IPS DF 6.9 (cell line): ENCODE results near the gene KIAA0232.

Source experiments
- DNase-seq: peaks from one replicate; pipeline ENCODE4 v3.0.0-alpha.2; 2013; ENCODE audit warnings: low read depth, low spot score
- H3K27ac ChIP-seq: one replicate; pipeline ENCODE4 v1.5.1; 2013; ENCODE audit warnings: low read length, control low read depth
- H3K27me3 ChIP-seq: 2 replicates; pipeline ENCODE4 v1.6.1; 2013; ENCODE audit warnings: mild to moderate bottlenecking, low read length; ENCODE audit not compliant: control insufficient read depth, insufficient read depth
- H3K36me3 ChIP-seq: 2 replicates; pipeline ENCODE4 v1.6.1; 2013; ENCODE audit warnings: low read length; ENCODE audit not compliant: control insufficient read depth, insufficient read depth
- H3K4me1 ChIP-seq: 2 replicates; pipeline ENCODE4 v1.6.1; 2013; ENCODE audit warnings: low read length; ENCODE audit not compliant: control insufficient read depth, insufficient read depth
- H3K4me3 ChIP-seq: 2 replicates; pipeline ENCODE4 v1.5.1; 2013; ENCODE audit warnings: mild to moderate bottlenecking, low read length
- H3K9me3 ChIP-seq: 2 replicates; pipeline ENCODE4 v1.6.1; 2013; ENCODE audit warnings: low read length, inconsistent platforms; ENCODE audit not compliant: control insufficient read depth, insufficient read depth
- WGBS: extraction: QIAGEN DNeasy Blood & Tissue Kit; methylation state at CpG from one replicate; pipeline ENCODE4 v1.1.7; 2013; ENCODE audit warnings: mixed read lengths, missing lambda C conversion rate; ENCODE audit not compliant: insufficient read length, insufficient coverage; 5-methylcytosine and 5-hydroxymethylcytosine counted together

The KIAA0232 gene

GRCh38 chr4:6917461-6918271 is 135.1 kb downstream of the KIAA0232 start:
- no CpG with 5 or more reads among the region's 18 CpGs for WGBS
- DNase-seq: no peak
- H3K4me3 ChIP-seq: no peak overlapping the region
- H3K27ac ChIP-seq: no peak overlapping the region
- H3K4me1 ChIP-seq: peaks cover 5% of the 10 kb centered on the region; the same call in 1 of the 2 replicates
- H3K9me3 ChIP-seq: no peaks in the 10 kb centered on the region
- no peaks in the 10 kb centered on the region for H3K36me3 ChIP-seq
- no peaks in the 10 kb centered on the region for H3K27me3 ChIP-seq

- Histone ChIP-seq H3K4me3 (no peak overlapping the region), H3K9me3 (no peaks in the 10 kb centered on the region), H3K27ac (no peak overlapping the region), H3K27me3 (no peaks in the 10 kb centered on the region), H3K36me3 (peaks cover under 1% of the 10 kb centered on the region; the same call in 1 of the 2 replicates), H3K4me1 (peaks cover 5% of the 10 kb centered on the region; the same call in 1 of the 2 replicates)
- no CpG with 5 or more reads among the region's 7 CpGs for WGBS
- no peak for DNase-seq
Measured at GRCh38 chr4:6918338-6918737, 135.8 kb downstream of the KIAA0232 start.

DNA sequence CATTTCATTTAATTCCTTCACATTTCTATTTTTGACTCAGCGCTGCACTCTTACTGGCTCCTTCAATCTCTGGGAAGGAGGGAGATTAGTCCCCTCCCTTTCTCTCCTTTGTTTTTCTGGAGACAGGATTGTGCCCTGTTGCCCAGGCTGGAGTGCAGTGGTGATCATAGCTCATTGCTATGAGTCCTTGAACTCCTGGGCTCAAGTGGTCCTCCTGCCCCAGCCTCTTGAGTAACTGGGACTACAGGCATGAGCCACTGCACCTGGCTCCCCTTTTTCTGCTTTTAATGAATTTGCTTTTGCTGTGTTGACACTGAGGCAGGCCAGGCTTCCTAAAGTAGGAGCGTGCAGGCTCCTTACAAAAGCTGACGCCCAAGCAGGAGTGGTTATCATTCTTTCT is 137.6 kb downstream of the KIAA0232 start:
- Histone ChIP-seq H3K36me3 (peaks cover 13% of the 10 kb centered on the region), H3K4me3 (no peak overlapping the region), H3K27ac (no peak overlapping the region), H3K27me3 (no peaks in the 10 kb centered on the region), H3K9me3 (no peaks in the 10 kb centered on the region), H3K4me1 (peaks cover 5% of the 10 kb centered on the region)
- no CpG with 5 or more reads among the region's 3 CpGs for WGBS
- DNase-seq: no peak

- no peak for DNase-seq
- H3K4me1 ChIP-seq: no peaks in the 10 kb centered on the region; the same call in none of the 2 replicates
- no peak overlapping the region for H3K4me3 ChIP-seq
- H3K36me3 ChIP-seq: peaks cover 13% of the 10 kb centered on the region
- H3K9me3 ChIP-seq: no peaks in the 10 kb centered on the region
- H3K27ac ChIP-seq: no peak overlapping the region
- H3K27me3 ChIP-seq: no peaks in the 10 kb centered on the region
- WGBS: no CpG with 5 or more reads among the region's 32 CpGs
Measured at GRCh38 chr4:6923507-6923906, 141.0 kb downstream of the KIAA0232 start.

- Histone ChIP-seq H3K27me3 (no peaks in the 10 kb centered on the region), H3K4me3 (no peak overlapping the region), H3K27ac (no peak overlapping the region), H3K4me1 (no peaks in the 10 kb centered on the region; the same call in none of the 2 replicates), H3K9me3 (no peaks in the 10 kb centered on the region), H3K36me3 (peaks cover 13% of the 10 kb centered on the region)
- DNase-seq: no peak
- no CpG with 5 or more reads among the region's 12 CpGs for WGBS
Measured at GRCh38 chr4:6924361-6924779, 141.8 kb downstream of the KIAA0232 start.

- no peak for DNase-seq
- H3K27me3 ChIP-seq: no peaks in the 10 kb centered on the region
- no peaks in the 10 kb centered on the region; the same call in none of the 2 replicates for H3K4me1 ChIP-seq
- WGBS: no CpG with 5 or more reads among the region's 14 CpGs
- H3K9me3 ChIP-seq: no peaks in the 10 kb centered on the region
- no peak overlapping the region for H3K4me3 ChIP-seq
- no peak overlapping the region for H3K27ac ChIP-seq
- peaks cover 13% of the 10 kb centered on the region for H3K36me3 ChIP-seq
Measured at GRCh38 chr4:6925357-6925836, 142.9 kb downstream of the KIAA0232 start.

DNA sequence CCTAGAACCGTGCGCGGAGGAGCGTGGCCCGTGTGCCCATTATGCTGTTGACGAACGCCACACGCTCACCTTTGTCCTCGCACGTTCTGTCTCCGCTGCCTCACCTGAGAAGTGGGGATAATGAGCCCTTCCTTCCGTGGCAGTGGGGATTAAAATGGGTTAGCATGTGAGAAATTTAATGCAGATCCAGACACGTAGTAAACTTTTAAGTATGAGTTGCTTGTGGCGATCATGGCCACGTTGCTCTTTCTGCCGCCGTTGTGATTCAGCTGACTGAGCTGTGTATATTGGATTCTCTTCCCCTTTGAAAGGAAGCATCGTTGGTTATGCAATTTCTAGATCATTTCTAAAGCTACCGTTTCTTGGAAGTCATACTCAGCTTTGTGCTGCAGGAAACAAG is 143.6 kb downstream of the KIAA0232 start:
- no peak overlapping the region for H3K27ac ChIP-seq
- no peak for DNase-seq
- peaks cover 13% of the 10 kb centered on the region for H3K36me3 ChIP-seq
- H3K27me3 ChIP-seq: no peaks in the 10 kb centered on the region
- H3K4me3 ChIP-seq: no peak overlapping the region
- no CpG with 5 or more reads among the region's 19 CpGs for WGBS
- no peaks in the 10 kb centered on the region for H3K9me3 ChIP-seq
- H3K4me1 ChIP-seq: no peaks in the 10 kb centered on the region; the same call in none of the 2 replicates

DNA sequence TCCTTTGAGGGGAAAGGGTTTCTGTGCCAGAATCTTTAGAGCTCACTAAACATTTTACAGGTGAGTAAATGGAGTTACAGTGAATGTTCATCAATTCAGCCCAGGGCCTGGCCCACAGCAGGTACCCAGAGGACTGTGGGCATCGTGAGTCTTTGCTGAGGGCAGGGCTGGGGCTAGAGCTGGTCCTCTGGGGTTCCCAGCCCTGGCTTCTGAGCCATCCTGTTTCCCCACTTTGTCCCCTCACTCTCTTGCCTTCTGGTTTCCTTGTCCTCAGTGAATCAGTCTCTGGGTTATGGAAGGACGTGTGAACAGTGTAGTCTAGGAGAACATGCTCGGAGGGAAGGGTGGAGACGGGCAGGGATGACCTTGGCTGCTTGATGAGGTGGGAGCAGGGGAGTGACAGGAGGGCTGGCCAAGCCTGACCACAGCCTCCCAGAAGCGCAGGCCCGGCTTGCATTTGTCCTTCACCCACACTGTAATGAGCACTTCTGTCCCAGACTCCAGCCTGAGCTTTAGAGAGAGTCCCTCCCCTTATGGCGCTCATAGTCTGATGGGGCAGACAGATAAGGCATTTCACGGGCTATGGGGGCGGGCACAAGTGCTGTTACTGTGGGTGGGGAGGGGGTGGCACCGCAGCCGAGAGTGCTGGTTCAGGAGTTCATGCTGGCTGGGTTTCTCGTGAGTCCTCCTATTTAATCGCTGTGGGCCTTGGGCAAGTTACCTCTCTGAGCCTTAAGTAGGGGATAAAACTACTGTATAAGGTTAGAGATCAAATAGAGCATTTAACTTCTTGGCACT is 144.4 kb downstream of the KIAA0232 start:
- Histone ChIP-seq H3K36me3 (peaks cover 13% of the 10 kb centered on the region), H3K27ac (no peak overlapping the region), H3K4me3 (no peak overlapping the region), H3K4me1 (no peaks in the 10 kb centered on the region; the same call in none of the 2 replicates), H3K9me3 (no peaks in the 10 kb centered on the region), H3K27me3 (no peaks in the 10 kb centered on the region)
- WGBS: no CpG with 5 or more reads among the region's 13 CpGs
- DNase-seq: no peak

- H3K27me3 ChIP-seq: no peaks in the 10 kb centered on the region
- no peaks in the 10 kb centered on the region; the same call in none of the 2 replicates for H3K4me1 ChIP-seq
- H3K4me3 ChIP-seq: no peak overlapping the region
- H3K36me3 ChIP-seq: peaks cover 13% of the 10 kb centered on the region
- H3K9me3 ChIP-seq: no peaks in the 10 kb centered on the region
- H3K27ac ChIP-seq: no peak overlapping the region
- no peak for DNase-seq
- WGBS: no CpG with 5 or more reads among the region's 4 CpGs
Measured at GRCh38 chr4:6928081-6928480, 145.6 kb downstream of the KIAA0232 start.

- Histone ChIP-seq H3K27me3 (no peaks in the 10 kb centered on the region), H3K9me3 (no peaks in the 10 kb centered on the region), H3K4me3 (no peak overlapping the region), H3K36me3 (peaks cover 3% of the 10 kb centered on the region), H3K4me1 (no peaks in the 10 kb centered on the region; the same call in none of the 2 replicates), H3K27ac (no peak overlapping the region)
- no CpG with 5 or more reads among the region's 9 CpGs for WGBS
- no peak for DNase-seq
Measured at GRCh38 chr4:6929339-6929811, 146.8 kb downstream of the KIAA0232 start.
